Neural cell (in vitro differentiated cells): ENCODE results near the gene MAP2K1. TPM values are rescaled to one million over a fixed set of nuclear protein-coding genes. Genes with fewer than 3 reads are reported as not detected.

Source experiments
- H2AFZ ChIP-seq: fragments of 200-600, 300-800 bp; sonication (generic), shearing (Covaris generic); 2 replicates; pipeline ENCODE4 v1.6.0; 2014; ENCODE audit warnings: low read depth, mild to moderate bottlenecking, antibody characterized with exemption, low read length, moderate library complexity
- H3F3A ChIP-seq: fragments of 200-600 bp; shearing (Covaris generic); 2 replicates; pipeline ENCODE4 v1.6.1; 2016; ENCODE audit warnings: mild to moderate bottlenecking, moderate library complexity, mixed read lengths, antibody characterized with exemption, low read length; ENCODE audit not compliant: insufficient read depth, poor library complexity, severe bottlenecking
- H3K27ac ChIP-seq: fragments of 200-600, 300-800 bp; sonication (generic), shearing (Covaris generic); 2 replicates; pipeline ENCODE4 v1.5.1; 2014; ENCODE audit warnings: mild to moderate bottlenecking, low read length, moderate library complexity
- H3K27me3 ChIP-seq: fragments of 300-800, 200-600 bp; sonication (generic), shearing (Covaris generic); 2 replicates; pipeline ENCODE4 v1.6.0; 2014; ENCODE audit warnings: mild to moderate bottlenecking, low read depth, low read length, moderate library complexity; ENCODE audit not compliant: insufficient read depth
- H3K36me3 ChIP-seq: fragments of 300-800, 200-600 bp; sonication (generic), shearing (Covaris generic); 2 replicates; pipeline ENCODE4 v1.5.1; 2014; ENCODE audit warnings: mild to moderate bottlenecking, antibody characterized with exemption, low read length, moderate library complexity; ENCODE audit not compliant: insufficient read depth
- H3K4me2 ChIP-seq: fragments of 300-800, 200-600 bp; sonication (generic), shearing (Covaris generic); 2 replicates; pipeline ENCODE4 v1.6.0; 2014; ENCODE audit warnings: mild to moderate bottlenecking, low read length
- H3K4me3 ChIP-seq: fragments of 300-800, 200-600 bp; sonication (generic), shearing (Covaris generic); 2 replicates; pipeline ENCODE4 v1.5.1; 2014; ENCODE audit warnings: mild to moderate bottlenecking, low read length, moderate library complexity
- H3K79me2 ChIP-seq: fragments of 200-600 bp; shearing (Covaris generic); replicated peaks from 2 replicates; pipeline ENCODE4 v1.6.0; 2014; ENCODE audit warnings: mild to moderate bottlenecking, low read length, moderate library complexity; ENCODE audit not compliant: insufficient read depth
- H3K9ac ChIP-seq: fragments of 300-800, 200-600 bp; sonication (generic), shearing (Covaris generic); 2 replicates; pipeline ENCODE4 v1.6.1; 2016; ENCODE audit warnings: mild to moderate bottlenecking, low read length, mixed read lengths
- H3K9me2 ChIP-seq: fragments of 200-600 bp; shearing (Covaris generic); 2 replicates; pipeline ENCODE4 v1.6.1; 2016; ENCODE audit warnings: mild to moderate bottlenecking, low read length, mixed read lengths; ENCODE audit not compliant: insufficient read depth
- H3K9me3 ChIP-seq: fragments of 200-600, 300-800 bp; sonication (generic), shearing (Covaris generic); 2 replicates; pipeline ENCODE4 v1.6.1; 2016; ENCODE audit warnings: mild to moderate bottlenecking, mixed run types, low read length, moderate library complexity, mixed read lengths
- H4K20me1 ChIP-seq: fragments of 200-600 bp; shearing (Covaris generic); 2 replicates; pipeline ENCODE4 v1.6.1; 2016; ENCODE audit warnings: mild to moderate bottlenecking, mixed run types; ENCODE audit not compliant: insufficient read depth
- CTCF ChIP-seq: fragments of 450-650 bp; IDR thresholded peaks from 2 replicates; pipeline ENCODE4 v1.5.1; 2014; ENCODE audit warnings: antibody characterized with exemption, mild to moderate bottlenecking, moderate library complexity; ENCODE audit not compliant: poor library complexity, severe bottlenecking
- EP300 ChIP-seq: fragments of 450-650 bp; conservative IDR thresholded peaks from 2 replicates; pipeline ENCODE4 v1.6.1; 2014; ENCODE audit warnings: antibody characterized with exemption, mild to moderate bottlenecking, moderate library complexity; ENCODE audit not compliant: poor library complexity, severe bottlenecking
- EZH2 ChIP-seq: fragments of 200-600, 300-800 bp; shearing (Covaris generic), sonication (generic); IDR thresholded peaks from 2 replicates; pipeline ENCODE4 v1.6.1; 2014; ENCODE audit warnings: antibody characterized with exemption, low read length, borderline replicate concordance, mild to moderate bottlenecking; ENCODE audit not compliant: insufficient read depth, poor library complexity, severe bottlenecking
- MXI1 ChIP-seq: fragments of 450-650 bp; conservative IDR thresholded peaks from 2 replicates; pipeline ENCODE4 v1.6.1; 2014; ENCODE audit warnings: antibody characterized with exemption, mild to moderate bottlenecking; ENCODE audit not compliant: poor library complexity, severe bottlenecking
- POLR2AphosphoS5 ChIP-seq: IDR thresholded peaks from 2 replicates; pipeline ENCODE4 v1.6.1; 2012
- RAD21 ChIP-seq: fragments of 450-650 bp; conservative IDR thresholded peaks from 2 replicates; pipeline ENCODE4 v1.6.1; 2014; ENCODE audit warnings: antibody characterized with exemption, mild to moderate bottlenecking, moderate library complexity
- REST ChIP-seq: IDR thresholded peaks from 2 replicates; pipeline ENCODE4 v1.6.1; 2012; ENCODE audit warnings: borderline replicate concordance
- SMC3 ChIP-seq: fragments of 450-650 bp; conservative IDR thresholded peaks from 2 replicates; pipeline ENCODE4 v1.6.1; 2014; ENCODE audit warnings: antibody characterized with exemption, mild to moderate bottlenecking, moderate library complexity; ENCODE audit not compliant: poor library complexity
- TAF1 ChIP-seq: IDR thresholded peaks from 2 replicates; pipeline ENCODE4 v1.6.1; 2012; ENCODE audit warnings: low read depth
- polyA plus RNA-seq: library from polyadenylated mRNA; depleted of rRNA; stranded (reverse); fragments of >200 nt; gene quantifications from 2 replicates; pipeline ENCODE4 v1.2.3, GENCODE V29; 2014

Gene MAP2K1
- polyA plus RNA-seq, 1 donor from 2014 or later: 24.7 TPM

- Histone ChIP-seq H3F3A (no peaks in the 10 kb centered on the region), H3K27me3 (no peaks in the 10 kb centered on the region), H3K9me3 (no peaks in the 10 kb centered on the region), H3K36me3 (no peaks in the 10 kb centered on the region), H3K4me3 (no peak overlapping the region), H3K27ac (no peak overlapping the region), H3K9me2 (no peaks in the 10 kb centered on the region), H3K9ac (no peak overlapping the region), H4K20me1 (no peaks in the 10 kb centered on the region), H3K79me2 (no peaks in the 10 kb centered on the region), H2AFZ (no peak overlapping the region), H3K4me2 (no peak overlapping the region)
- no peak for TF ChIP-seq POLR2AphosphoS5
- TF ChIP-seq SMC3: no peak
- TF ChIP-seq TAF1: no peak
- no peak for TF ChIP-seq MXI1
- TF ChIP-seq EP300: no peak
- no peak for TF ChIP-seq EZH2
- TF ChIP-seq RAD21: no peak
- TF ChIP-seq REST: no peak
- no peak for TF ChIP-seq CTCF
These were observed 12.6 kb downstream of the MAP2K1 start for GRCh38 chr15:66399276-66399675.

GRCh38 chr15:66400351-66400774 lies 13.7 kb downstream of the MAP2K1 start:
- no peaks in the 10 kb centered on the region for H3K79me2 ChIP-seq
- no peak for TF ChIP-seq CTCF
- TF ChIP-seq EZH2: no peak
- no peak for TF ChIP-seq TAF1
- TF ChIP-seq MXI1: no peak
- no peak for TF ChIP-seq RAD21
- no peak for TF ChIP-seq SMC3
- TF ChIP-seq POLR2AphosphoS5: no peak
- no peak for TF ChIP-seq EP300
- TF ChIP-seq REST: no peak
- no peak overlapping the region for H3K9ac ChIP-seq
- no peaks in the 10 kb centered on the region for H3K27me3 ChIP-seq
- no peak overlapping the region for H2AFZ ChIP-seq
- H3K36me3 ChIP-seq: no peaks in the 10 kb centered on the region
- H4K20me1 ChIP-seq: no peaks in the 10 kb centered on the region
- no peak overlapping the region for H3K27ac ChIP-seq
- no peak overlapping the region for H3K4me3 ChIP-seq
- H3F3A ChIP-seq: no peaks in the 10 kb centered on the region
- no peak overlapping the region for H3K4me2 ChIP-seq
- no peaks in the 10 kb centered on the region for H3K9me2 ChIP-seq
- H3K9me3 ChIP-seq: no peaks in the 10 kb centered on the region
